Pons (tissue), 1 donor: ENCODE measurements around the gene SMAD5.
A peak's percentile ranks its signal among the peaks of the same experiment; 100 is the strongest.

Experiments
- DNase-seq: peaks from one replicate; pipeline ENCODE4 v3.0.0-alpha.2; 2016; ENCODE audit warnings: low spot score

Gene SMAD5

GRCh38 chr5:136197462-136198142 is 65.0 kb downstream of the SMAD5 start:
- DNase-seq: no peak

DNA sequence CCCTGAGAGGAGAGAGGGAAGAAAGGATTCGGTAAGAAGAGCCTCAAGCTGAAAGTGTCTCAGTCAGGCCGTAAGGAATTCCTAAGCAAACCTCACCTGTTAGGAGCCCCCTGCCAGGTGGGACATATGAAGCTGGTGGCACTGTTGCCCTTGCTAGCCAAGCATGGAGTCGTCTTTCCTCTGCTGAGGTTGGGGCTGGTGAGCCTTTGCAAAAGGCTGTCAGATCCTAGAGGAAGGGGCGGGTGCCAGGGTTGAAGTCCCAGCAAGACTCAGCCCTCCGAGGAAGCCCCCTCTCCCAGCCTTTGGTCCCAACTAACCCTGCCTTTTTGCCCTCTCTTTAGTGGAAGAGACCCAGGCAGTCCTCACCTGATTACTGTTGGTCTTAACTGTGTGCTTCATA is 65.8 kb downstream of the SMAD5 start:
- DNase-seq: no peak

DNA sequence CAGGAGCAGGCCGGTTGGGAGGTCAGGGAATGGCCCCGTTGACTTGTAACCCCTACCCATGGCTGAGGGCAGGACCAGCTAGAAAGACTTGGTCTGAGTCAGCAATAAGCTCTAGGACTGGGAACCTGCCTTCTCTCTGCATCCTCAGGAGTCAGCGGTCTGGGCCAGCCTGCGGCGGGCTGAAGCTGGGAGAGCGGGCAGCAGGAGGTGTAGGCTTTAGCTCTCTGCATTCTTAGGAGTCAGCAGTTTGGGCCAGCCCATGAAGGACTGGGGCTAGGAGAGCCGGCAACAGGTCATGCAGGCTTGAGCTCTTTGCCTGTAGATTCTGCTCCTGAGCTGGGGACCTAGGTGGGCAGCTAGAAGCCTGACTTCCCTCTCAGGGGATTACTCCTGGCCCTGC is 66.8 kb downstream of the SMAD5 start:
- DNase-seq: no peak

DNA sequence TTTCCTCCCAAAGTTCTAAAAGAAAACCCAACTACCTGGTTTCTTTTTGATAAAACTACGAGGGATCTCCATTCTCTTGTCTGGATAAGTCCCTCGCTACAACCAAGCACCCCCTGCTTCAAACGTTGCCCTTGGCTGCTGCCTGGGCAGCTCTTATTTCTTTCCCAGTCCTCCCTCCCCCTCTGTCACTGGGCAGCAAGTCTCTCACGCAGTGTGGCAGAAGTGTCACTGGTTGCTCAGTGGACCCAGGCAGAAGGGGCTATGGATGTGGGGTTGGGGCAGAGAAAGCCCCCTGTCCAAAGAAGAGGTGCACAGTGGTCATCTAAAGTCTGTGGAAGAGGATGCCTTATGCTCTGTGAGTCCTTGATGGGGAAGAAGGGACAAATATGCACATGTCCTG is 67.5 kb downstream of the SMAD5 start:
- DNase-seq: no peak

DNA sequence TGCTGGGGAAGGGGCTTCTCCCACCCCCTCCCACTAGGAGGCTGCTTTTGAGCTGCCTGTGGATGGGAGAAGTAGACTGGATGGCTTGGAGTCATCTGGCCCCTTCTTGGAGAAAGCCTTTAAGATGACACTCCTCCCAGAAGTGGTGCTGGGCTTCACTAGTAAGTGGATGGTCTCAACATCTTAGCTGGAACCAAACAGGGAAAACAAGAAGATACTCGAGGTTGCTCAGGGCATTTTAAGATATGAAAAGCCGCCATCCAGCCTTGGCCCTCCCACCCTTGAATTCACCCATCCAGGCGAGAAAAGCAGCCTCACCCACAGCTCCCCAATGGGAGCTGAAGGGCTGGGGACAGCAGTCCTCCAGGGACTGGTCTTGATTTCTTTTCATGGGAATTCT is 68.1 kb downstream of the SMAD5 start:
- no peak for DNase-seq

GRCh38 chr5:136201870-136202269 is 69.2 kb downstream of the SMAD5 start:
- no peak for DNase-seq

DNA sequence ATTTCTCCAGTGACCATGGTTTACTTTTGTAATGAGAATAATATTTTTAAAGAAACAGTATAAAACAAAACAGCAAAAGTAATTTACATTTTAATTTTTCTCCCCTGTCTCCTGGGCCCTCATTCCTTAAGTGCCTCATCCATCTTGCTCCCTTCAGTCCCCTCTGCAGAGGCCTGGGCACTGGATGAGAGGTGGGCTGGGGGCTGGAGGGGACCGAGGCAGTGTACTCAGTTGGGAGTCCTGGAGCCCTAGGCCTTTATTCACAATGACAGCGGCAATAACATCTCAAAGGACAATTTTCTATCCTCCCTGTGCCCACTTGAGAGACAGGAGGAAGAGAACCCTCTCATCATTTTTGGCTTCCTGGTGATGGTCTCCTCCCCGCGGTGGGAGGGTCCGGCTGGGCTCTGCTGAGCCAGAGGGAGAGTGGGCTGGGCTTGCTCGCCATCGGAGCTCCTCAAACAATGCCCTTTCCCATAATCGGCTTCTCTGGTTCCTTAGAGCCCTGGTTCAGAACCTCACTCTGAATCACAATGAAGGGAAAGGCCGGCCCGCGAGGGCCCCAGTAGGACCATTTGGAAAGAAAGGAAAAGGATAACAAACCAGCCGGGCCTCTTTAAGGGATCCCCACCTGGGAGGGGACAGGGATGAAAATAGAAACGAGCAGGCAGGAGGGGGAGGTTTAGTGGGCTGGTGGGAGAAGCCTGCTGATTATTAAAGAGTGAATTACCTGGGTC is 70.0 kb downstream of the SMAD5 start:
- no peak for DNase-seq

DNA sequence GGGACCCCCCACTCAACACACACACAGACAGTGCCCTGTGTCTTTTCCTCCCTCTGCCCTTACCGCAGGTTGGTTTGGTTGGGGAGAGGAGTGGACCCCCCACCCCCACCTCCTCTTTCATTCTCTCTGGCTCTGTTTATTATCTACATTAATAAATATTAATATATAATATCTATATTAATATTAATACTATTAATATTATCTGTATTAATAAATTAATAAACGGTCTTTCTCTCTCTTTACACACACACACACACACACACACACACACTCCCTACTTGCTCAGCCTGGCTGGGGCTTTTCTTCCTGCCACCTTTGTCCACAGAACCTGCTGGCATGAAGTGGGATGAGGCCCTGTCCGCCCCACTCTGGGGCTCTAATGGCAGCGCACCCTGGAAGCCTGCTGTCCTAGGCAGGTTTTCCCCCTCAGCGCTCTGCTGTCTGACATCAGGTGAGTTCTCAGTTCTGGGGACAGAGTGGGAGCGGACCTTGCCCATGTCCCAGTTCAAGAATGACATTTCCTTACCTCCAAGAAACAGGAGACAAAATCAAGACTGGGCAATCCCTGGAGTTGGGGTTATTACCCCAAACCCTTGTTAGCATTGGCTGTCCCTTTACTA is 70.8 kb downstream of the SMAD5 start:
- no peak for DNase-seq

DNA sequence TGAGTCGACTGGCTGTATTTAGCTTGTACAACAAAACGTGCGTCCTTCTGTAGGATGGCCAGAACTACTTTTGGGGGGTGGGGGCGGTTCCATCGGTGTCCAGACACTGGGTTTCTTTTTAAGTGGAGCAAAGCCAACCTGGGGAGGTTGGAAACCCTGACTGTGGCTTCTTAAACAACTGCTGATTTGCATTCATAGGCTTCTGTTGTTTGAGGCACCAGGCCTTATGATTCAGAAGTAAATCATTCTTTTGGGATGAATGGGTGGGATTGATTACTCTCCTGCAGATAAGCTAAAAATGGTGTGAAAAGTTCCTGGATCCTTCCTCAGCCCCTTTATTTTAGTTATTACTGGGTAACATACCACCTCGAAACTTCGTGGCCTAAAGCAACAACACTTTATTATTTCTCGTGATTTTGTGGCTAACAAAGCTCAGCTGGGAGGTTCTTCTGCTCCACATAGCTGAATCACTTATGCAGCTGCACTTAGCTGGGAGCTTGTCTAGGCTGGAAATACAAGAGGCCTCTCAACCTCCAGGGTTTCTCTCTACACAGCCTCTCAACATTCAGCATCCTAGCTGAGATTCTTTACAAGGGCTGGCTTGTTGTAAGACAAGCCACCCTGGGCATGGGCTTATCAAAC is 72.5 kb downstream of the SMAD5 start:
- no peak for DNase-seq

DNA sequence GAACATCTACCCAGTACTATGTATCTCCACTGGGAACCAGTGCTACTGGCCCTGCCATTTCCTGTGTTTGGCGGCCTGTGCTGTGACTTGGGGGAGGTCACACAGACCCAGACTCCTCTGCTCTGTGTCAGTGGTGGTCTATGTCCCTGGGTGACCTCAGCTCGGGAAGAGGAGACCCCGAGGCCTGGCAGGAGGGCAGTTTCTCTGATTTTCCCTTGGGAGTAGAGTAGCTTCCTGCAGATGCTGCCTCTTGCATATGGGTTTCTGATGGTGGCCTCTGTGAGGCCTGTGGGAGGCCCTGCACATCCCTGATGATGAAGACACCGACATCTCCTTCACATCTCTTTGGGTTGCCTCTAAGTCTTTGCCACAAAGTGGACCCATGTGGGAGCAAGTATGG is 73.3 kb downstream of the SMAD5 start:
- DNase-seq: no peak

GRCh38 chr5:136206361-136206760 is 73.7 kb downstream of the SMAD5 start:
- DNase-seq: no peak

DNA sequence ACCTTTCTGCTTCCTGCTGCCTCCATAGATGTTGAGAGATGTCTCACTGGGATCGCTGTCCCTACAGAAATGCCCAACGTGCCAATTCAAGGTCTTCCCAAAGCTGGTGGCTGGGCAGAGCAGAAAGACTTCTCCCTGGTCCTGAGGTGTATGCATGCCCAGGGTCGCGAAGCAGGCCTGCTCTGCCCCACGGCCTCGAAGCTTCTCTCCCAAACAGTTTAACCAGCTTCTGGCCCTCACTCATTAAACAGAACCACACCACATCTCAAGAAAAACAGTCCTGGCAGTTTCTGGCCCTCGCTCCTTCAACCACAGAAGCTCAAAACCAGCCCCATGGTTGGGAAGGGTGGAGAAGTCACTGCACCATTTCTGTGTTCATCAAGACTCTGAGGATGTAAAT is 75.0 kb downstream of the SMAD5 start:
- DNase-seq: no peak

- no peak for DNase-seq
Observed at GRCh38 chr5:136208916-136209315, 76.3 kb downstream of the SMAD5 start.

DNA sequence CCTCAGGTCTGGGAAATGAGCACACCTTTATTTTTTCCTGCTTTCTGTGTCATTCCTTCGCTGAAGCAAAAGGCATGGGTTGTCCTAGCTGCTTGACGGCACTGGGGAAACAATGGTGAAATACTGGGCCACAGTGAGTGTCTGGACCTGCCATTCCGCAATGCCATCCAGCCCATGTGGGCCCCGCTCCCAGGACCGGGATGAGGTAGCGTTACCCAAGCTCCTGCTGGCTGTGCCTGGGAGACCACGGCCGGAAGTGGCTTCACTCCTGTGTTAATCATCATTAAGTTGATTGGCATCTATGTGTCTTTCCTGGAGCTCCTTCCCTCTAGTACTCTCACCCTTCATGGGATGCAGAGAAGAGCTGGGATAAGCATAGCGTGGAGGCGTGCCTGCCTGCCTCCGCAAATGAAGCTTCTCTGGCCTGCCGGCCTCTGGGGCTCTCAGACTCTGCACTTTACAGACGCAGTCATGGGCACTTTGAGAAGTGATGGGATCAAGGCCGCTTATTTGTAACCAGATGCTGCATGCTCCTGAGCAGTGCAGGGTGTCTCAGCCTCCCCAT is 76.8 kb downstream of the SMAD5 start:
- no peak for DNase-seq

GRCh38 chr5:136210259-136210658 is 77.6 kb downstream of the SMAD5 start:
- DNase-seq: no peak

- no peak for DNase-seq
Observed at GRCh38 chr5:136211282-136212040, 78.8 kb downstream of the SMAD5 start.

DNA sequence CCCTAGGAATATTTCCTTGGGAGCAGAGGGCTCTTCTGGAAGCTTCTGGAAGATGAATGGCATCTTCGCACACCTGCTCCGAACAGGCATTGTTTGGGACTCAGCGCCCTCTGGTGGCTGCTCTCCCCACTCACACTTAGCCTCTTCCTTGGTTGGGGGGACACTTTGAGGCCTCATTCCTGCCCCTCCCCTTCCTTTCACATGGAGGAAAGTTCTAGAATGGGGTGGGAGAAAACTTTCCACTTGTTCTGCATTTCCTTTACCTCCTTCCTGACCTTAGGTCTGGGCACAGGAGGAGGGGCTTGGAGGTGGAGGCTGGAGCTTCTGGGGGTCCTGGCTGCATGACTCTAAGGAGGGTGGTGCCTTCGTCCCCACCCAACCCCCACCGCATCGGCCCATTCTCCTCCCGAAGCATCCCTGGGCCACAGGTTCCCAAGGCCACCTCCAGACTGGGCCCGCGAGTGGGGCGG is 79.6 kb downstream of the SMAD5 start:
- DNase-seq: peak; percentile 58

- DNase-seq: no peak
Observed at GRCh38 chr5:136213919-136214493, 81.4 kb downstream of the SMAD5 start.

DNA sequence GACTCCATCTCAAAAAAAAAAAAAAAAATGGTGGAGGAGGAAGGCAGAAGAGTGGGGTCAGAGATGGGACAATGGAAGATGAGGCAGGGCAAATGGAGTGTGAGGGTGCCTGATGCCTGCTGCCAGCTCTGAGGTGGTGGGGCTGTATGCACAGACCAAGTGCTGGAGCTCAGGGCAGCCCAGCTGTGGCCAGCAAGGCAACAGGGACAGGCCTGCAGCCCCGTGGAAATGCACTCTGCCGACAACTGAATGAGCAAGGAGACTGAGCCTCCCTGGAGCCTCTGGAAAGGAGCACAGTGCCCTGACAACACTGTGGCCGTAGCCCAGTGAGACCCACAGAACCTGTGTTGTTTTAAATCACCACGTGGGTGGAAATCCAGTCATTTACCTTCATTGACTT is 83.2 kb downstream of the SMAD5 start:
- no peak for DNase-seq

DNA sequence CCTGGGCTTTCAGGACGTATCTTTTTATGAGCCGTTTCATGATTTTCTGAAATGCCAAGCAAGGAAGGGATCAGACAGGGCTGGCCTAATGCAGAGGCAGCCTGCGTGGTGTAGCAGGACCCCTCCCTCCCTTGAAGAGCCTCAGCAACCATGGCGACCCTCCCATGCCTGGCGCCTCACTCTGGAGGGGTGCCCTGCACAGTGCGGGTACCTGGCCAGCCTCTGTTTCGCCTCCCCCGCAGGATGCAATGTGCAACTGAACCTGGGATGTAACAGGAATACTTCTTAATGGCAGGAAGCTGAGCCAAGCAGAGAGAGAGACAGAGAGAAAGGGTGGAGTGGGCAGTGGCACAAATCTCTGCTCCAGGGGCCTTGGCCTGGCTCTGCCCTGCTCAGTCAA is 83.6 kb downstream of the SMAD5 start:
- DNase-seq: no peak

DNA sequence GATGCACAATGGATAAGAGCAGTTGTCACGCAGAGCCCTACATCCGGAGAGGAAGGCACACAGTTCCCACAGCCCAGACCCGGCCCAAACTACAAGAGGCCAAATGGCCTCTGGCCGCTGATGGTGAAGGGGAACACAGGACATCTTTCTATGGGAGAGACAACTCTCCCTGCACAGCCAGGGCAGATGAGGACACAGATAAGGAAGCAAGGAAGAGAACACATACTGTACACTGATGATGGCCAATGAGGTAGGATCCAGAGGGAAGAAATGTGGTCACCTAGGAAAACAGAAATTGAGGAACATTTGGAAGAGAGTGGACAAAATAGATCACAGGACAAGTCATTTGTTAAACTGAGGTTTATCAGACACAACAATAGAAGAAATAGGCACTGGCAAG is 88.7 kb downstream of the SMAD5 start:
- no peak for DNase-seq
